ENCODE data around the gene CLCN5. TPM values are rescaled to one million over a fixed set of nuclear protein-coding genes. Genes with fewer than 3 reads are reported as not detected.

The CLCN5 gene
- total and polyA plus RNA-seq, 10 of the 15 experiments (the other 5 are each of a cell fraction or from before 2014, with no cell fraction given), result 0.33 to 3.8 (median 2.6) TPM

DNA sequence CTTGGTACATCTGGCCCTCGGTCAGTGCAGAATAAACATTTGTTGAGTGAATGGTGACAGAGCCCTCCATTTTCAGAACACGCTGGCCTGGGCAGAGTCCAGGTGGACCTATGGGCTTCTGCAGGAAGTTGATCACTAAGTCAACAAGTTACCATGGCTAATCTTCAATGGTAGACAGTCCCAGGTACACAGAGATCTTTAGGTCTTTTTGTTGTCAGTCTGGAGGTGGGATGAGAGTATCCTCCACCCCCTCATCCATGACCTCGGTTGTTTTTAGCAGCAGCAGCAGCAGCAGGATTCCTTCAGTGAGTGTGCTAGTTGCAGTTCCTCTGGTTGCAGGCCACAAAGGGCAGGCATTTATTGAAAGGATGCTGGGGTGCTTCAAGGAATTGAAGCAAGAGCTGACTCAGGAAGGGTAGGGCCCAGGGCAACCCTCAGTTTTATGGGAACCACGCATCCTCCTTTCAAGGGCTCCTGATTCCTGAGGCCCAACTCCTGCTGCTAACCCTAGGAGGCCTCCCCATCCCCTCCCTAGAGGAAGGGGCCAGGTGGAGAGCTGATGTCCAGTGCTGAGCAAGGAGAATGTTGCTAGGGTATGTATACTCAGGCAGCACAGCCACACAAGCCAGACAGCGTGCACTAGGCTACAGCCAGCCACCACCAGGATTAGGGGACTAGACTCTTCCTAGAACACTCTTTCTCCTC, 44.8 kb upstream of the CLCN5 start:
- intact Hi-C loops (cut with micrococcal nuclease; ENCODE audit: unreplicated experiment) (no loop called here), in situ Hi-C loops (cut with MboI) (no loop called here)
- no peaks in the 10 kb centered on the region for H3K9me3 ChIP-seq (replicated peaks; ENCODE audit: control insufficient read depth, insufficient read depth, low read length)
- BruUV-seq (replicated peaks), result no TSS peak
- no peak overlapping the region for H3K4me3 ChIP-seq
- no peaks in the 10 kb centered on the region for H4K20me1 ChIP-seq (ENCODE audit: control insufficient read depth, insufficient read depth)
- H3K36me3 ChIP-seq (ENCODE audit: control insufficient read depth in 2 of 2, insufficient read depth in 2 of 2, low read length in 1 of 2), result no peaks in the 10 kb centered on the region
- no peak for FAIRE-seq
- H3K9ac ChIP-seq (ENCODE audit: control insufficient read depth, insufficient read depth, low read length), result no peak overlapping the region
- TF ChIP-seq SPI1 (IDR thresholded peaks at IDR 0.05; ENCODE audit: borderline replicate concordance, insufficient read depth, low read depth, low read length) (peak; percentile 15; the same call in 1 of the 2 replicates), NFXL1 (IDR thresholded peaks at IDR 0.05; ENCODE audit: borderline replicate concordance) (no peak)
- ChIA-PET SMC1A (ENCODE audit: uncharacterized antibody, unreplicated experiment) (interaction anchor here (0.6 to 3.7 kb wide), 5 partner anchors 37 to 117 kb away, joined by 3 to 35 read pairs (median 4); no protein-coding TSS in a partner anchor), RAD21 (ENCODE audit: unreplicated experiment) (interaction anchor here (1.1 to 4.5 kb wide), 2 partner anchors 35 to 38 kb away, joined by 4 to 46 read pairs; no protein-coding TSS in a partner anchor), POLR2A (no interaction called here), CTCF (interaction anchor here (1.4 to 6.9 kb wide), 5 partner anchors 31 to 685 kb away, joined by 3 to 85 read pairs (median 19); partner anchors contain the start of gene CLCN5)
- H3K4me2 ChIP-seq (ENCODE audit: control insufficient read depth, insufficient read depth), result no peak overlapping the region
- no peaks in the 10 kb centered on the region for H3K27me3 ChIP-seq (replicated peaks in 1 of 2; ENCODE audit: control insufficient read depth in 2 of 2, insufficient read depth in 2 of 2, low read length in 1 of 2)
- 16% methylated on average over 5 of the region's 5 CpGs for WGBS (ENCODE audit: insufficient coverage, insufficient replicate concordance, low lambda C conversion rate, missing lambda C conversion rate)
- no peak for DNase-seq (ENCODE audit: low read depth, low spot score)
- H3K79me2 ChIP-seq (ENCODE audit: control insufficient read depth, insufficient read depth, low read length), result no peaks in the 10 kb centered on the region
- no peak overlapping the region for H3K27ac ChIP-seq (ENCODE audit: control insufficient read depth, insufficient read depth)
- ATAC-seq, result no peak
- H3K4me1 ChIP-seq (ENCODE audit: control insufficient read depth, insufficient read depth, low read length), result no peaks in the 10 kb centered on the region; the same call in 1 of the 2 replicates
- H2AFZ ChIP-seq (ENCODE audit: control insufficient read depth, low read depth, low read length), result no peak overlapping the region

DNA sequence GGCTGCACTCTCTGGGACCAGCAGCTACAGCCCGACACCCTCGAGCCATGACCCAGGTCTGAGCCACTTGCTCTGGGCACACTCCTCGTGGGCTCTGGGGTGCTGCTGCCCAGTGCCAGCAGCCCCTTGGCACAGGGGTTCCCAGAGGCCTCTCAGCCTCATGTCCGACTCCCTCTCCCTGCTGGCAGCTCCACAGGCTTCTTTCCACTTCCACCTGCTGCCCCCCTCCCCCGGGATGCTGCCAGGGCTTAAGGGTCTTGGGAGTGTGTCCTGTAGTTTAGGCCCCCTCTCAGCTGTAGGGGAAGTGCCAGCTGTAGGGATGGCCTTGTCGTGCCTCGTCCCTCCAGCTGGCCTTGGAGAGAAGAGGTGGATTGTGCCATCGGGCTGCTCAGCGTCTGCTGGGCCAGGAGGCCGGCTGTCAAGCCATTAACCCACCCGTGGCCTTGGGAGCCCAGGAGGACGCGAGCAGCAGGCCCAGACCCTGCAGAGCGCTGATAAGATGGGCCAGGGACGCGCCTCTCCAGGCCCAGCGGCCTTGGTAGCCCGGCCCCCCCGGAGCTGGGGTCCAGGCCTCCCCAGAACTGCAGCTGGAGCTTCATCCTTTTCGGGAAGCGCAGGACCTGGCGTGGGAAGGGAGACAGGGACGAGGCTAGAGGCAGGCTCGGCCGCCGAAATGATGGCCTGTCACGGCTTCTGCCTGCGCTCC, 44.1 kb upstream of the CLCN5 start:
- H3K4me2 ChIP-seq (ENCODE audit: control insufficient read depth, insufficient read depth), result no peak overlapping the region; the same call in 1 of the 2 replicates
- H4K20me1 ChIP-seq (ENCODE audit: control insufficient read depth, insufficient read depth), result no peaks in the 10 kb centered on the region
- in situ Hi-C loops (cut with MboI), result no loop called here
- no peaks in the 10 kb centered on the region for H3K79me2 ChIP-seq (ENCODE audit: control insufficient read depth, insufficient read depth, low read length)
- no peak for TF ChIP-seq SREBF2 (IDR thresholded peaks at IDR 0.05; ENCODE audit: low read length)
- TF ChIP-seq, protein P1, sequence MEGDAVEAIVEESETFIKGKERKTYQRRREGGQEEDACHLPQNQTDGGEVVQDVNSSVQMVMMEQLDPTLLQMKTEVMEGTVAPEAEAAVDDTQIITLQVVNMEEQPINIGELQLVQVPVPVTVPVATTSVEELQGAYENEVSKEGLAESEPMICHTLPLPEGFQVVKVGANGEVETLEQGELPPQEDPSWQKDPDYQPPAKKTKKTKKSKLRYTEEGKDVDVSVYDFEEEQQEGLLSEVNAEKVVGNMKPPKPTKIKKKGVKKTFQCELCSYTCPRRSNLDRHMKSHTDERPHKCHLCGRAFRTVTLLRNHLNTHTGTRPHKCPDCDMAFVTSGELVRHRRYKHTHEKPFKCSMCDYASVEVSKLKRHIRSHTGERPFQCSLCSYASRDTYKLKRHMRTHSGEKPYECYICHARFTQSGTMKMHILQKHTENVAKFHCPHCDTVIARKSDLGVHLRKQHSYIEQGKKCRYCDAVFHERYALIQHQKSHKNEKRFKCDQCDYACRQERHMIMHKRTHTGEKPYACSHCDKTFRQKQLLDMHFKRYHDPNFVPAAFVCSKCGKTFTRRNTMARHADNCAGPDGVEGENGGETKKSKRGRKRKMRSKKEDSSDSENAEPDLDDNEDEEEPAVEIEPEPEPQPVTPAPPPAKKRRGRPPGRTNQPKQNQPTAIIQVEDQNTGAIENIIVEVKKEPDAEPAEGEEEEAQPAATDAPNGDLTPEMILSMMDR (IDR thresholded peaks at IDR 0.05 in 2 of 3, conservative IDR thresholded peaks at IDR 0.05 in 1 of 3; ENCODE audit: control insufficient read depth in 2 of 3, extremely low read depth in 1 of 3, insufficient read depth in 1 of 3, low read depth in 3 of 3, low read length in 3 of 3), result no peak
- TF ChIP-seq FOXM1 (IDR thresholded peaks at IDR 0.05; ENCODE audit: low read depth, low read length), result no peak
- TF ChIP-seq ZNF274 (IDR thresholded peaks at IDR 0.05; ENCODE audit: insufficient read depth, insufficient read length), result no peak
- TF ChIP-seq, protein P2, sequence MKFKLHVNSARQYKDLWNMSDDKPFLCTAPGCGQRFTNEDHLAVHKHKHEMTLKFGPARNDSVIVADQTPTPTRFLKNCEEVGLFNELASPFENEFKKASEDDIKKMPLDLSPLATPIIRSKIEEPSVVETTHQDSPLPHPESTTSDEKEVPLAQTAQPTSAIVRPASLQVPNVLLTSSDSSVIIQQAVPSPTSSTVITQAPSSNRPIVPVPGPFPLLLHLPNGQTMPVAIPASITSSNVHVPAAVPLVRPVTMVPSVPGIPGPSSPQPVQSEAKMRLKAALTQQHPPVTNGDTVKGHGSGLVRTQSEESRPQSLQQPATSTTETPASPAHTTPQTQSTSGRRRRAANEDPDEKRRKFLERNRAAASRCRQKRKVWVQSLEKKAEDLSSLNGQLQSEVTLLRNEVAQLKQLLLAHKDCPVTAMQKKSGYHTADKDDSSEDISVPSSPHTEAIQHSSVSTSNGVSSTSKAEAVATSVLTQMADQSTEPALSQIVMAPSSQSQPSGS (IDR thresholded peaks at IDR 0.05; ENCODE audit: low read length), result no peak
- H3K4me1 ChIP-seq (ENCODE audit: control insufficient read depth, insufficient read depth, low read length), result no peaks in the 10 kb centered on the region; the same call in 1 of the 2 replicates
- no peak overlapping the region for H3K9ac ChIP-seq (ENCODE audit: control insufficient read depth, insufficient read depth, low read length)
- FAIRE-seq (no peak), DNase-seq (ENCODE audit: low read depth, low spot score) (no peak), ATAC-seq (no peak)
- SMC1A ChIA-PET (ENCODE audit: uncharacterized antibody, unreplicated experiment), result interaction anchor here (1.3 to 3.7 kb wide), 3 partner anchors 38 to 44 kb away, joined by 5 to 35 read pairs (median 5); partner anchors contain the start of gene CLCN5
- POLR2A ChIA-PET, result interaction anchor here (0.5 kb wide), 1 partner anchor 149 kb away, joined by 7 read pairs; no protein-coding TSS in a partner anchor
- H3K36me3 ChIP-seq (ENCODE audit: control insufficient read depth in 2 of 2, insufficient read depth in 2 of 2, low read length in 1 of 2), result no peaks in the 10 kb centered on the region
- H3K27ac ChIP-seq (ENCODE audit: control insufficient read depth, insufficient read depth), result no peak overlapping the region
- peak overlapping the region; percentile 83; the same call in 1 of the 2 replicates for H2AFZ ChIP-seq (ENCODE audit: control insufficient read depth, low read depth, low read length)
- H3K27me3 ChIP-seq (replicated peaks in 1 of 2; ENCODE audit: control insufficient read depth in 2 of 2, insufficient read depth in 2 of 2, low read length in 1 of 2), result no peaks in the 10 kb centered on the region
- intact Hi-C loops (cut with micrococcal nuclease; ENCODE audit: unreplicated experiment), result no loop called here
- no peaks in the 10 kb centered on the region for H3K9me3 ChIP-seq (replicated peaks; ENCODE audit: control insufficient read depth, insufficient read depth, low read length)
- CTCF ChIA-PET, result interaction anchor here (1.4 to 6.9 kb wide), 5 partner anchors 9 to 686 kb away, joined by 3 to 85 read pairs (median 19); partner anchors contain the start of gene CLCN5
- RAD21 ChIA-PET (ENCODE audit: unreplicated experiment), result interaction anchor here (4.5 kb wide), 1 partner anchor 39 kb away, joined by 46 read pairs; no protein-coding TSS in a partner anchor
- BruUV-seq (replicated peaks), result no TSS peak
- 54% methylated on average over 28 of the region's 28 CpGs for WGBS (ENCODE audit: insufficient coverage, insufficient replicate concordance, low lambda C conversion rate, missing lambda C conversion rate)
- no peak overlapping the region for H3K4me3 ChIP-seq
